Vagina (tissue), 2 donors: ENCODE measurements around the gene ZNF358.

Experiments used
- CTCF ChIP-seq, 3 experiments: fragments of 450-650 bp in 2 of 3; fragments of 200-600 bp in 1 of 3; sonication (generic) in 1 of 3; IDR thresholded peaks; one replicate each; pipeline ENCODE4 v1.5.1; 2017 to 2019; ENCODE audit warnings: antibody characterized with exemption in 3 of 3, mild to moderate bottlenecking in 2 of 3, moderate library complexity in 2 of 3
- POLR2A ChIP-seq, 2 donors: fragments of 450-650 bp; IDR thresholded peaks; one replicate each; pipeline ENCODE4 v1.6.1; 2017; ENCODE audit warnings: antibody characterized with exemption in 2 of 2, mild to moderate bottlenecking in 2 of 2, moderate library complexity in 2 of 2
- POLR2AphosphoS5 ChIP-seq, 2 donors: sonication (generic); formaldehyde crosslinking; IDR thresholded peaks; one replicate each; pipeline ENCODE4 v1.9.0; 2017; ENCODE audit warnings: antibody characterized with exemption in 2 of 2, mild to moderate bottlenecking in 2 of 2, low read depth in 1 of 2; ENCODE audit not compliant: insufficient read depth in 1 of 2

GRCh38 chr19:7522923-7523667 is 7.2 kb downstream of the ZNF358 start:
- TF ChIP-seq CTCF (IDR thresholded peaks at IDR 0.05), result no peak
- TF ChIP-seq POLR2AphosphoS5 (IDR thresholded peaks at IDR 0.05; ENCODE audit: insufficient read depth in 1 of 2, low read depth in 1 of 2), result no peak
- no peak for TF ChIP-seq POLR2A (IDR thresholded peaks at IDR 0.05)
